ENCODE data around the gene DPP6. TPM values are rescaled to one million over a fixed set of nuclear protein-coding genes. Genes with fewer than 3 reads are reported as not detected.

DPP6 gene
- total RNA-seq, 1 donor from 2014 or later: 56.3 TPM

- DNase-seq (ENCODE audit: low spot score in 2 of 2) (no peak), FAIRE-seq (no peak)
Measured at GRCh38 chr7:154770962-154771361, 718.8 kb downstream of the DPP6 start.

- no peak for FAIRE-seq
- DNase-seq (ENCODE audit: low spot score in 2 of 2): no peak
Measured at GRCh38 chr7:154774303-154774969, 722.2 kb downstream of the DPP6 start.

DNA sequence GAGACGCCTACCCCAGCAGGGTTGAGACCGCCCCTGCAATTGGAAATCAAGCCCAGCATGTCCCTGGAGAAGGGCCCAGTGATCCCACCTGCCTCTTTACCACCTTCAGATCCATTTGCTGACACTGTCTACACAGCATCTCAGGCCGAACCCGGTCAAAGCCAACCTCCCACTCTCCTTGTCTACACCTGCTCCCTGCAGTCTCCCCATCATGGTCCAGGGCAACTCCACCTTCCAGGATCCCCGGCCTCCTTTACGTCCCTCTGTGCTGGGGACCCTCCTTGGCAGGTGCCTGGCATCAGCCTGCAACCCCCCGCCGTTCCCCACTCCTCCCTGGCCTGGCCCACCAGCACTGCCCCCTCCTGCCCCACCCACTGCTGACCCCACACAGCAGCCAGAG lies 723.5 kb downstream of the DPP6 start:
- FAIRE-seq: no peak

GRCh38 chr7:154776350-154776749 lies 724.2 kb downstream of the DPP6 start:
- no peak for FAIRE-seq
- no peak for DNase-seq (ENCODE audit: low spot score in 2 of 2)

More for the DNA sequence above, 723.5 kb downstream of the DPP6 start:
- DNase-seq (ENCODE audit: low spot score in 2 of 2): no peak

GRCh38 chr7:154777023-154777422 lies 724.8 kb downstream of the DPP6 start:
- DNase-seq (ENCODE audit: low spot score in 2 of 2) (peak in 1 of 2 donors; percentile 27), FAIRE-seq (no peak)

- FAIRE-seq (no peak), DNase-seq (ENCODE audit: low spot score in 2 of 2) (no peak)
Measured at GRCh38 chr7:154777489-154777888, 725.3 kb downstream of the DPP6 start.

DNA sequence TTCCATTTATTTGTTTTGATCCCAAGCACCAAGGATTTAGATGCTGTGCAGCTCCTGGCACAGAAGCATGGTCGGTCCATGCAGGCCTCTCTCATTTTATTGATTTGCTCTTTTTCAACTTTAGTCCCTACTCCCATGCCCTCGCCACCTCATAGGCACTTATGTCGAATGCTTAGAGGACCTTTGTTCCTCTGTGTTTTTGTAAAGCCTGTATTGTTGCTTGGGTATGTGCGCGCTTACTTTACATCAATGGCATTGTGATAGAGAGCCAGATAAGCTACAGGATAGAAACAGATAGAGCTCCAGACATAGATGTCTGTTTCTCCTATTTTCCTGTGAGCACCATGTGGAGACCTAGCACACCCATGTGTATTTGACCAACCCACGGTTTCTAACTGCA lies 725.7 kb downstream of the DPP6 start:
- FAIRE-seq: no peak

GRCh38 chr7:154781369-154782303 lies 729.4 kb downstream of the DPP6 start:
- peak in 1 of 2 donors; percentile 49 for DNase-seq (ENCODE audit: low spot score in 2 of 2)

More for the DNA sequence above, 725.7 kb downstream of the DPP6 start:
- DNase-seq (ENCODE audit: low spot score in 2 of 2): no peak

GRCh38 chr7:154783281-154783909 lies 731.2 kb downstream of the DPP6 start:
- FAIRE-seq: no peak

More at GRCh38 chr7:154781369-154782303, 729.4 kb downstream of the DPP6 start:
- peak; percentile 81 for FAIRE-seq

DNA sequence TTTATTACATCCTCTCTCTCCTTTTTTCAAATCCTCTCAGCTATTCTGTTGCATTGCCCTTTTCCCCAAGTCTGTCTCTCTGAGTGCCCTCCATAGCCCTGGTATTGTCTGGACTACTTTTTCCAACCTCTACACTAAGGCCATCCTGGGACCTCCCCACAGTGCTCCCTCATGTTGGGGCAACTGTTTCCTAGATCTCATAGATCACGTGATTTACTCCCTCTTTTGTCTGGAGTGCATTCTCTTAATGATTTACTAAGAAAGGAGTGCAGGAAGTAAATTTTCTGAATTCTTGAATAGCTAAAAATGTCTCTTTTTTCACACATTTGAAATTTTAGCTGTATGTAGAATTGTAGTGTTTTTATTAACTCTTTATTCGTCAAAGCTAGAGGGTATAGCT lies 733.7 kb downstream of the DPP6 start:
- FAIRE-seq (no peak), DNase-seq (ENCODE audit: low spot score in 2 of 2) (no peak)

More at GRCh38 chr7:154783281-154783909, 731.2 kb downstream of the DPP6 start:
- no peak for DNase-seq (ENCODE audit: low spot score in 2 of 2)

DNA sequence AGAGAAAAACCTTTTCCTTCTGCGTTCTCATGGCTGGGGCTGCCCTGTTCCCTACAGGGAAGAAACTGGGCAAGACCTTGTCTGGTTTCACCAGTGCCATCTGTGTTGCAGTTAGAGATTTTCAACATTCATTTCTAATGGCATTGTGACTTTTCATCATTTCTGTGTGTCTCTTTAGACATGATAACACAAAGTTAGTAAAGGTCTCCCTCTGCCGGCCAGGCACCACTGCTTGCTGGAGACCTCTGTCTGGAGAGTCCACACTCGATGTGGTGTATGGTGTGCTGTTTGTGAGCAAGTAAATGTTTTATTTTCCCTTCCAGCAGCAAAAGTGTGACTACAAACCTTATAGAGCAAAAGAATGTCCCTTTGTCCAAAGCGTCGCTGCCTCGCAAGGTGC lies 737.2 kb downstream of the DPP6 start:
- peak; percentile 67 for FAIRE-seq

GRCh38 chr7:154791611-154792010 lies 739.4 kb downstream of the DPP6 start:
- DNase-seq (ENCODE audit: low spot score in 2 of 2): peak in 1 of 2 donors; percentile 35
- no peak for FAIRE-seq

More for the DNA sequence above, 737.2 kb downstream of the DPP6 start:
- peak; percentile 33 to 52 for DNase-seq (ENCODE audit: low spot score in 2 of 2)

GRCh38 chr7:154792436-154793055 lies 740.3 kb downstream of the DPP6 start:
- no peak for FAIRE-seq
- no peak for DNase-seq (ENCODE audit: low spot score in 2 of 2)

- FAIRE-seq (no peak), DNase-seq (ENCODE audit: low spot score in 2 of 2) (peak in 1 of 2 donors; percentile 29)
Measured at GRCh38 chr7:154794147-154794780, 742.1 kb downstream of the DPP6 start.

DNA sequence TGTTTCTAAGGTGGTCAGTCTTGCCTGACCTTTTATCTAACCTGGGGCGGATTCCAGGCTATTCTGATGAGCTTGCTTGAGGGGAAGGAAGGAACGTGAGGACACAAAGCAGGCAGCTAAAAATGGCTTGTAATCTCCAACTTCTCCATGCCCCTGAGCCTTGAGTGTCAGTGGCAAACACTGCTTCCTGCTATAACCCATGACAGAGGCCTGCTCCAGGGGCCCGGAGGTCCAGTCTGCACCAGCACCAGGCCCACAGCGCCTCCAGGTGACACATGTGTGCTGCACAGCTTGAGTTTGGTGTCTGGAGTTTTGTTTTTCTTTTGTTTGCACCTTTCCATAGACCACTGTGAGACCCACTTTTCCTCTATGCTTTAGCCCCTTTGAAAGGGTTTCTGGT lies 742.8 kb downstream of the DPP6 start:
- FAIRE-seq (no peak), DNase-seq (ENCODE audit: low spot score in 2 of 2) (no peak)

- DNase-seq (ENCODE audit: low spot score in 2 of 2) (peak in 1 of 2 donors; percentile 39), FAIRE-seq (no peak)
Measured at GRCh38 chr7:154795437-154795836, 743.2 kb downstream of the DPP6 start.

GRCh38 chr7:154804449-154804848 lies 752.3 kb downstream of the DPP6 start:
- FAIRE-seq: no peak
- DNase-seq (ENCODE audit: low spot score in 2 of 2): no peak

DNA sequence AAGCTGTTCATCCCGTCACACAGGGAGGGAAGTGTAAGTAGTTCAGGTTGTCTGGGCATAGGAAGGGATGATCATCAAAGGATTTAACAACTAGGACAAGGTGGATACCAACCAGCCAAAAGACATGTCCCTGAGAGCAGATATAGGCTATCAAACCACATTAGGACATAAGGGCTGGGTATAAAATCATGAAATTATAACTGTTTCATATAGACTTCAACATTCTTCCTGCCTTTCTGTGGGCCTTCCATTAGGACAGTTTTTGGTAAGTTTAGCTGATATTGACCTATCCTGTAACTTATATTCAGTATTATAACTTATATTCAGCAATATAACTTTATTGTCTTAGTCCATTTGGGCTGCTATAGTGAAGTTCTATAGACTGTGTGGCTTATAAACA lies 759.8 kb downstream of the DPP6 start:
- FAIRE-seq (no peak), DNase-seq (ENCODE audit: low spot score in 2 of 2) (no peak)

DNA sequence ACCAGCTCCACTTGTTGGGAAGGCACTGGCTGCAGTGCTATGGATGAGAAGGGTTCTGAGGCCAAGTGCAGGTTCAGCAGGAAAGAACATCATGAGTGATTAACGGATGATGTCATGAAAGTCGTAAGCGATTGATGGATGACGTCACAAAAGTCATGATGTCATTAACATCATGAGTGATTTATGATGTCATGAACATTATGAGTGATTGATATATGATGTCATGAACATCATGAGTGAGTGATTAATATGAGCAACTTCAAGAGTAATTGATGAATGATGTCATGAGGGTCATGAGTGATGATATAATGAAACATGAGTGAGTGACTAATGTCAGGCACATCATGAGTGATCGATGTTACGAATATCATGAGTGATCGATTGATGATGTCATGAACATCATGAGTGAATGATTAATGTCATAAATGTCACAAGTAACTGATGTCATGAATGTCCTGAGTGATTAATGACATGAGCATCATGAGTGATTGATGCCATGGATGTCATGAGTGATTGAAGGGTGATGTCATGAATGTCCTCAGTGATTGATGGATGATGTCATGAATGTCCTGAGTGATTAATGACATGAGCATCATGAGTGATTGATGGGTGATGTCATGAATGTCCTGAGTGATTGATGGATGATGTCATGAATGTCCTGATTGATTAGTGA lies 765.2 kb downstream of the DPP6 start:
- DNase-seq (ENCODE audit: low spot score in 2 of 2): no peak
- no peak for FAIRE-seq
